Temporal lobe (tissue), 2 donors: ENCODE data around the gene VIPAS39. TPM values are rescaled to one million over a fixed set of nuclear protein-coding genes. Genes with fewer than 3 reads are reported as not detected.

ENCODE experiments used
- small RNA-seq: library from RNA; depleted of rRNA; stranded (forward); fragments of <200 nt; gene quantifications from one replicate; pipeline ENCODE3, GENCODE V24; 2014; ENCODE audit warnings: low replicate concordance
- total RNA-seq: library from RNA; depleted of rRNA; stranded (reverse); fragments of >200 nt; gene quantifications from one replicate; pipeline ENCODE4 v1.2.3, GENCODE V29; 2014

The VIPAS39 gene
- total RNA-seq, 1 donor from 2014 or later: 22.6 TPM

Small RNAs within 50 kb of the gene (small RNA-seq; reads per million reads assigned to genes)
- not detected for gene RF00404

Other genes with a start within 250 kb of the VIPAS39 start
- gene NGB, start 186.4 kb downstream of the VIPAS39 start, total RNA-seq: 4.9 TPM
- 13.8 TPM for gene POMT2, start 136.7 kb downstream of the VIPAS39 start, total RNA-seq
- 1.7 TPM for gene GSTZ1, start 136.6 kb downstream of the VIPAS39 start, total RNA-seq
- 20.9 TPM for gene TMED8, start 80.5 kb downstream of the VIPAS39 start, total RNA-seq
- 5.2 TPM for gene SAMD15, start 80.2 kb downstream of the VIPAS39 start, total RNA-seq
- 0.25 TPM for gene NOXRED1, start 34.1 kb downstream of the VIPAS39 start, total RNA-seq
- 70.1 TPM for gene AHSA1, start 492 bp upstream of the VIPAS39 start, total RNA-seq
- gene ISM2, start 41.2 kb upstream of the VIPAS39 start, total RNA-seq: 0.49 TPM
- 22.4 TPM for gene SPTLC2, start 159.0 kb upstream of the VIPAS39 start, total RNA-seq